Stimulated activated naive B cell treated with anti-CD40 and anti-IgM and Interleukin-4, amounts not matched to agents 10 μg/mL and 1 μg/mL and 100 μg/mL, for 72 hours (primary cell): Measurements from ENCODE around the gene VWF.
A peak's percentile ranks its signal among the peaks of the same experiment; 100 is the strongest.

ENCODE experiments used
- ATAC-seq, 2 donors: fragments of 150-1000 bp; cut with Tn5 transposase; replicated peaks; 2 replicates each; pipeline ENCODE4 v1.10.0; 2021; ENCODE audit warnings: moderate library complexity in 1 of 2
- DNase-seq: peaks from one replicate; pipeline ENCODE4 v3.0.0; 2021
- H3K27ac Mint-ChIP-seq: one replicate; pipeline ENCODE4 v1.8.0; 2022; ENCODE audit warnings: mild to moderate bottlenecking, mixed read lengths
- H3K27me3 Mint-ChIP-seq, 2 donors: one replicate each; pipeline ENCODE4 v1.8.0; 2022; ENCODE audit warnings: mixed read lengths in 2 of 2
- H3K36me3 Mint-ChIP-seq, 2 donors: one replicate each; pipeline ENCODE4 v1.8.0; 2022; ENCODE audit warnings: mixed read lengths in 2 of 2, mild to moderate bottlenecking in 1 of 2
- H3K4me1 Mint-ChIP-seq, 2 donors: one replicate each; pipeline ENCODE4 v1.8.0; 2022; ENCODE audit warnings: mixed read lengths in 2 of 2, mild to moderate bottlenecking in 1 of 2
- H3K4me3 Mint-ChIP-seq, 2 donors: one replicate each; pipeline ENCODE4 v1.8.0; 2022; ENCODE audit warnings: mild to moderate bottlenecking in 2 of 2, mixed read lengths in 2 of 2, moderate library complexity in 1 of 2
- H3K9me3 Mint-ChIP-seq, 2 donors: one replicate each; pipeline ENCODE4 v1.8.0; 2022; ENCODE audit warnings: mixed read lengths in 2 of 2, mild to moderate bottlenecking in 1 of 2

Gene VWF

GRCh38 chr12:6084969-6085450 lies 39.5 kb downstream of the VWF start:
- Mint-ChIP-seq H3K27me3 (peaks cover 8 to 14% of the 10 kb centered on the region in 2 donors), H3K4me1 (no peaks in the 10 kb centered on the region), H3K9me3 (no peaks in the 10 kb centered on the region), H3K36me3 (no peaks in the 10 kb centered on the region), H3K4me3 (no peak overlapping the region), H3K27ac (no peak overlapping the region)
- no peak for ATAC-seq
- no peak for DNase-seq

DNA sequence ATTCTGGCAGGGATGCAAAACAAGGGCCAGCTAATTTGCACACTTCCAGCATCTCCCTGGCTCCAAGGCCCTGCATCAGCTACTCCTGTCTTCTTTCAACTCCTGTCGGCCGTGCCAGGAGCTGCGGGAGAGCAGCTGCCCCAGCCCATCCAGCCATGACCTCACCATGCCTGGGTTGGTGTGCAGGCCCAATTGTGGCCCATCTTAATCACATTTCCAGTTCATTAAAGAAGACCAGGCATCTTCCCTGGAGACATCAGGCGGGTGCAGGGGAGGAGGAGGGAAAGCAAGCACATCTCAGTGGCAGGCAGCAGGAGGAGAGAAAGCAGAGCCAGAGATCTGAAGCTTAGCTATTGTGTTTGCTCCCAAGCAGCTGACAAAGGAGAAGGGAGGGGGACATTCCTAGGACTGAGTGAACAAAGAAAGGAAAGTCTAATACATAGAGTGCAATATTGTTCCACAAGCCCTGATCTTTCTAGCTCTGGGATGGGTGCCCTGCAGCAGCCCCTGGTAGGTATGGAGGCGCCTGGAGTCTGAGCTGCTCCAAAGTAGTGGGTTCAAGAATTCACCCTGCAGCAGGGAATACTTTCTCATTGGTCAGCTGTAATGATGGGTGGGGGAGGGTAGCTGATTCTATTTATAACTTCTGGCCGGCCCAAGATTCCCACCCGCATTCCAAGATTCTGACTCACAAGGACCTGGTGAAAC lies 40.1 kb downstream of the VWF start:
- ATAC-seq = no peak
- H3K9me3 Mint-ChIP-seq = no peaks in the 10 kb centered on the region
- H3K27ac Mint-ChIP-seq = no peak overlapping the region
- H3K27me3 Mint-ChIP-seq = peaks cover 5 to 20% of the 10 kb centered on the region in 2 donors
- H3K36me3 Mint-ChIP-seq = no peaks in the 10 kb centered on the region
- H3K4me3 Mint-ChIP-seq = no peak overlapping the region
- no peak for DNase-seq
- no peaks in the 10 kb centered on the region for H3K4me1 Mint-ChIP-seq

DNA sequence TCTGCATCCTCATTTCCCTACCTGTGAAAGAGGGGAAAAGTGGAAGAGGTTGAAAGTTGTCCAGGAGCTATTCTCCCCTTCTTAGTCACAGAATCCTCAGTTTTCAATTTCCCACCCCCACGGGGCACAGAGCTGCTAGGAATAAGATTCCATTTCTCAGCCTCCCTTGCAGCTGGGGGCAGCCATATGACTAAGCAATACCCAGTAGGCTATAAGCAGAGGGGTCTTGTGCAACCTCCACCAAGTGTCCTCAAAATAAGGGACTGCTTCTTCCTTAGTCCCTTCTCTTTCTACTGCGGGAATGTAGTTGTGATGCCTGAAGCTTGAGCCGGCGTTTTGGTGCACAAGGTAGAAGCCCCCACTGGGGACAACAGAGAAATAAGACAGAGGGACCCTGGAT lies 40.9 kb downstream of the VWF start:
- ATAC-seq (no peak), DNase-seq (no peak)
- H3K36me3 Mint-ChIP-seq = no peaks in the 10 kb centered on the region
- no peak overlapping the region for H3K27ac Mint-ChIP-seq
- H3K9me3 Mint-ChIP-seq = no peaks in the 10 kb centered on the region
- peaks cover 4 to 25% of the 10 kb centered on the region in 2 donors for H3K27me3 Mint-ChIP-seq
- no peak overlapping the region for H3K4me3 Mint-ChIP-seq
- no peaks in the 10 kb centered on the region for H3K4me1 Mint-ChIP-seq

- Mint-ChIP-seq H3K4me1 (peaks cover 0 to 1% of the 10 kb centered on the region in 2 donors), H3K4me3 (no peak overlapping the region), H3K27ac (no peak overlapping the region), H3K27me3 (peaks cover 4 to 34% of the 10 kb centered on the region in 2 donors), H3K9me3 (no peaks in the 10 kb centered on the region), H3K36me3 (no peaks in the 10 kb centered on the region)
- ATAC-seq = no peak
- no peak for DNase-seq
Observed at GRCh38 chr12:6082613-6083012, 41.9 kb downstream of the VWF start.

- peaks cover 17 to 43% of the 10 kb centered on the region in 2 donors for H3K27me3 Mint-ChIP-seq
- H3K27ac Mint-ChIP-seq = no peak overlapping the region
- peaks cover 4 to 8% of the 10 kb centered on the region in 2 donors for H3K4me1 Mint-ChIP-seq
- no peak for DNase-seq
- H3K4me3 Mint-ChIP-seq = no peak overlapping the region
- no peaks in the 10 kb centered on the region for H3K36me3 Mint-ChIP-seq
- no peaks in the 10 kb centered on the region for H3K9me3 Mint-ChIP-seq
- no peak for ATAC-seq
Observed at GRCh38 chr12:6080149-6081045, 44.1 kb downstream of the VWF start.

- Mint-ChIP-seq H3K27ac (no peak overlapping the region), H3K4me3 (no peak overlapping the region), H3K4me1 (peaks cover 15 to 22% of the 10 kb centered on the region in 2 donors), H3K9me3 (no peaks in the 10 kb centered on the region), H3K27me3 (peaks cover 31 to 60% of the 10 kb centered on the region in 2 donors), H3K36me3 (no peaks in the 10 kb centered on the region)
- no peak for ATAC-seq
- no peak for DNase-seq
Observed at GRCh38 chr12:6078398-6079096, 45.9 kb downstream of the VWF start.

GRCh38 chr12:6077692-6078083 lies 46.8 kb downstream of the VWF start:
- no peak for DNase-seq
- Mint-ChIP-seq H3K4me1 (peaks cover 15 to 22% of the 10 kb centered on the region in 2 donors), H3K9me3 (no peaks in the 10 kb centered on the region), H3K27me3 (peaks cover 31 to 65% of the 10 kb centered on the region in 2 donors), H3K4me3 (no peak overlapping the region), H3K27ac (no peak overlapping the region), H3K36me3 (no peaks in the 10 kb centered on the region)
- no peak for ATAC-seq

DNA sequence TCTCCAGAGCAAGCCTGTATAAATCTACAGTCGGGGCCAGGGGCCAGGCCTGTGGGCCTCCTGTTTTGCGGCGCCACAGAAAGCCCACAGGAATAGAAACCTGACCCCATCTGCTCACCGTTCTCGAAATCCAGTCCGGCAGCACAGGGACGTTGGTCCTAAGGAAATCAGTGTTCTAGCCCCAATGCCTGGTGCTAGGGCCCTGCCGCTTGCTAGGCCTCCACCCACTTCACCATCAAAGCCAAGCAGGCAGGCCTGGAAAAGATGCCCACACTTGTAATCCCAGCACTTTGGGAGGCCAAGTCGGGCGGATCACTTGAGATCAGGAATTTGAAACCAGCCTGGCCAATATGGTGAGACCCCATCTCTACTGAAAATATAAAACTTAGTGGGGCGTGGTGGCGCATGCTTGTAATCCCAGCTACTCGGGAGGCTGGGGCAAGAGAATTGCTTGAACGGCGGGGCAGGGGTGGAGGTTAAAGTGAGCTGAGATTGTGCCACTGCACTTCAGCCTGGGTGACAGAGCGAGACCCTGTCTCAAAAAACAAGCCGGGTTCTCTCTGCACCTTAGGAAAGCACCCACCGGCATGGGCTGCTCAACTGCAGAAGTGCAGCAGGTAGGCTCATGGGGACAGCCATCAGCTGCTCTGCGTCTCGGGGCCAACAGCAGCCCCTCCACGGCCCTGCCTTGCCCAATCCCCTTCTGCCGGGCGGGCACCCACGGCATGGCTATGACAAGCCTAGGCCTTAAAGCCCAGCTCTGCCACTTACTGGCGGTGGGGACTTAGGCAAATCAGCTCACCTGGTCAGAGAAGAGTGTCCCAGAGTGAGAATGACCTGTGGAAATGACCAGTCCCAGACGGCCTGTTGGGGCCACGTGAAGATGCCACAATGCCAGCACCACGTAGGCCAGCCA lies 47.4 kb downstream of the VWF start:
- H3K9me3 Mint-ChIP-seq = no peaks in the 10 kb centered on the region

GRCh38 chr12:6076346-6076745 lies 48.1 kb downstream of the VWF start:
- Mint-ChIP-seq H3K9me3 (no peaks in the 10 kb centered on the region), H3K36me3 (no peaks in the 10 kb centered on the region), H3K4me3 (no peak overlapping the region), H3K4me1 (peaks cover 15 to 22% of the 10 kb centered on the region in 2 donors), H3K27me3 (peaks cover 32 to 77% of the 10 kb centered on the region in 2 donors), H3K27ac (no peak overlapping the region)
- DNase-seq = no peak
- no peak for ATAC-seq

More for the DNA sequence above, 47.4 kb downstream of the VWF start:
- Mint-ChIP-seq H3K27me3 (peaks cover 31 to 70% of the 10 kb centered on the region in 2 donors), H3K36me3 (no peaks in the 10 kb centered on the region), H3K4me3 (no peak overlapping the region), H3K27ac (no peak overlapping the region), H3K4me1 (peaks cover 15 to 22% of the 10 kb centered on the region in 2 donors)
- DNase-seq (no peak), ATAC-seq (no peak)

DNA sequence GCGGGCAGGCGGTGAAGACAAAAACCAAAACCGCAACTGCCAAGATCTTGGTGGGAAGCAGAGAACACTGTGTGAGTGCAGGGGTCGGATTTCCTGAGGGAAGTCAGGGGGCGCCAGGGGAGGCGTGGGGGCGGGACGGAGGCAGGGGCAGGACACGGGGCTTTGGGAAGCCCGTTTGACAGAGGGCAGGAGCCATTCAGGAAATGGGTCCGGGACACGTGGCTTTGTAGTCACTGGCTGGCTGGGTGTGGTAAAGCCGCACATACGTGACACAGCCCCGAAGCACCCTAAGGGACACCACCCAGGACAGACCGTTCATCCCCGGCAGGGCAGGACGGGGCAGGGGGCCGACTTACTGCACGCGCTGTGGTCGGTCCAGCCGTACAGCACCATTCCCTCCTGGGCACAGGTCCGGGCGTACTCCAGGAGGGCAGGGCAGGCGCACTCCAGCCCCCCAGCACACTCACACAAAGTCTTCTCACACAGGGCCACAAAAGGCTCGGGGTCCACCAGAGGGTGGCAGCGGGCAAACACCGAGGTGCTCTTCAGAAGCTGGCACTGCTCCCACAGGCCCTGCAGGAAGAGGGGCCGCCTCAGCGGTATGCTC lies 49.4 kb downstream of the VWF start:
- no peak for DNase-seq
- Mint-ChIP-seq H3K4me1 (peaks cover 15 to 22% of the 10 kb centered on the region in 2 donors), H3K9me3 (no peaks in the 10 kb centered on the region), H3K27me3 (peaks cover 37 to 78% of the 10 kb centered on the region in 2 donors), H3K27ac (peak overlapping the region; percentile 57), H3K36me3 (no peaks in the 10 kb centered on the region), H3K4me3 (peak overlapping the region; percentile 80 to 84)
- peak; percentile 86 to 93 for ATAC-seq

DNA sequence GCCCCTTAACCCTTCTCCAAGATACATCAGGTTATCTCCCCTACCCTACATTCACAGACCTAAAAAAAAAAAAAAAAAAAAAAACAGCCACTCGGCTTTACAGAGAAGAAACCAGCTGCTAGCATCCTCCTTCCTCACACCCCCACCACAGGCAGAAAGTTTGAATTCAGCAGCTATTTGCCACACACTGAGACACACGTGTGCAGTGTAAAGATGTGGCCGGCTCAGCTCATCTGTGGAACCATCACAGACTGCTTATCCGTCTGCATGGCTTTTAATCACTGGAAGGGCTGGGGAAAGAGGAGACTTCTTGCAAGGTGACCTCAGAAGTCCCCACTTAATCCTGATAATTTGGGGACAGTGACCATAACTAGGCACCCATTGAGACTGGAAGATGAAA lies 50.0 kb downstream of the VWF start:
- H3K9me3 Mint-ChIP-seq = no peaks in the 10 kb centered on the region
- peak overlapping the region; percentile 80 to 84 for H3K4me3 Mint-ChIP-seq
- H3K27me3 Mint-ChIP-seq = peaks cover 37 to 71% of the 10 kb centered on the region in 2 donors
- H3K4me1 Mint-ChIP-seq = peaks cover 15 to 22% of the 10 kb centered on the region in 2 donors
- peak overlapping the region; percentile 52 for H3K27ac Mint-ChIP-seq
- H3K36me3 Mint-ChIP-seq = no peaks in the 10 kb centered on the region
- peak; percentile 47 to 50 for ATAC-seq
- DNase-seq = no peak

GRCh38 chr12:6073426-6073825 lies 51.0 kb downstream of the VWF start:
- DNase-seq (no peak), ATAC-seq (no peak)
- Mint-ChIP-seq H3K4me1 (peaks cover 15 to 22% of the 10 kb centered on the region in 2 donors), H3K27ac (no peak overlapping the region), H3K27me3 (peaks cover 37 to 65% of the 10 kb centered on the region in 2 donors), H3K9me3 (no peaks in the 10 kb centered on the region), H3K4me3 (no peak overlapping the region), H3K36me3 (no peaks in the 10 kb centered on the region)

GRCh38 chr12:6072302-6072752 lies 52.1 kb downstream of the VWF start:
- Mint-ChIP-seq H3K9me3 (no peaks in the 10 kb centered on the region), H3K27ac (no peak overlapping the region), H3K4me1 (peaks cover 14 to 22% of the 10 kb centered on the region in 2 donors), H3K36me3 (no peaks in the 10 kb centered on the region), H3K4me3 (no peak overlapping the region), H3K27me3 (peaks cover 40 to 57% of the 10 kb centered on the region in 2 donors)
- ATAC-seq (no peak), DNase-seq (no peak)
